HG03571 (cell line): ENCODE measurements around the gene NOVA1.

Source experiments
- ATAC-seq: cut with Tn5 transposase; IDR thresholded peaks from one replicate; pipeline ENCODE4 v1.9.1; 2021; ENCODE audit not compliant: unreplicated experiment

NOVA1 gene

DNA sequence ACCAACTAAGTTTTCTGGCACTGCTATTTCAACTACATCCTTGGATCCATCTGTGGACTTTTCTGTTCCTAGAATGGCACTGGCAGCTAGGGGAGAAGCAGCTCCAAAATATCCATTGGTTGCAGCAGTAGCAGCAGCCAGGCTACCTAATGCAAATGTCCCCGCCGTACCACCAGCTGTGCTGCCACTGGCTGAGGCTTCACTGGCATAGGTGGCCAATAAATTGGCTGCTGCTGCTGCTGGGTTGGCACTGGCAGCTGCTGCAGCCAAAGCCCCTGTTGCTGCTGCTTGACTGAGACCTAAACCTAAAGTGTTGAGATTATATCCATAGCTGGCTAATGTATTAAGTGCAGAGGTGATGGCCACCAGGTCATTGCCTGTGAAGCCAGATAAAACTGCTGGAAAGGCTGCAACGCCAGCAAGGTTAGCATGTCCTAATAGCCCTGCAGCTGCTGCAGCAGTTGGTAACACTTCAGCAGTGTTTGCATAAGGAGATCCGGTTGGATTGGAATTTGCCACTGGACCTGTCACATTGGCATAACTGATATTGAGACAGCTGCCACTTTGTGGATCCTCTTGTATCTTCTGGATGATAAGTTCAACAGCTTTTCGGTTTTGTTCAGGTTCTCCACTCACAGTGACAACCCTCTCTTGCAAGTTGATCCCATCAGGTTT is 149.5 kb downstream of the NOVA1 start:
- ATAC-seq: no peak

DNA sequence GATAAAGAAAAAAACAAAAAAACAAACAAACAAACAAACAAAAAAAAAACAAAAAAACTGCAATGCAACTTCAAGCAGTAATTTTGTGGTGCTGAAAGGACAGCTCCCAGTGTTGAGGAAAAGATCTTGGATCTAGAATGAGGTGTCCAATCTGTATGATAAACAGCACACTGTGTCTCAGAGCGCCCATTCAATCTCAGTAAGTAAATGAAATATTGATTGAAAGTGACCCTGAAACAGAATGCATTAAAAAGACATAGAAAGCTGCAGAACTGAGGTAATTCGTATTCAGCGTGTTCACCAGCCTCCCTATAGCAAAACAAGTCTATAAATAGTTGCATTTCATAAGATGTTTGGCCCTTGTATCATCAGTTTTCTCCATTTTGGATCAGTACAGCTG is 153.0 kb downstream of the NOVA1 start:
- no peak for ATAC-seq

DNA sequence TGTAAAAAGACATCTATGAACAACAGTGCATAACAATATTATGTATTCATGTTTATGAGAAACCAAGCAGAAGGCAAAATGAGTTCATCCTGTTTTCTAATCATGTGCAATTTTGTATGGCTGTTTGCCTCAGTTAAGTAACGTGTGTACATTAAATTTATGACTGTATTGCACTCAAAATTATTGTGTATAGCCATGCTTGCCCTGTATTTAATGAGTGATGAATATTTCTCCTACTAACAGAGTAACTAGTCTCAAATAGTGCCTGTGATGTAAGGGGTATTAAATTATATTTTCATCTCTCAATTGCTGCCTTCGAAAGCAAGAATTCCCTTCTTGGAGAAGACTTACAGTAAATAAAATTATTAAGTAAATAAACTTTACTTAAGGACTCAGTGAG is 154.2 kb downstream of the NOVA1 start:
- ATAC-seq: no peak

DNA sequence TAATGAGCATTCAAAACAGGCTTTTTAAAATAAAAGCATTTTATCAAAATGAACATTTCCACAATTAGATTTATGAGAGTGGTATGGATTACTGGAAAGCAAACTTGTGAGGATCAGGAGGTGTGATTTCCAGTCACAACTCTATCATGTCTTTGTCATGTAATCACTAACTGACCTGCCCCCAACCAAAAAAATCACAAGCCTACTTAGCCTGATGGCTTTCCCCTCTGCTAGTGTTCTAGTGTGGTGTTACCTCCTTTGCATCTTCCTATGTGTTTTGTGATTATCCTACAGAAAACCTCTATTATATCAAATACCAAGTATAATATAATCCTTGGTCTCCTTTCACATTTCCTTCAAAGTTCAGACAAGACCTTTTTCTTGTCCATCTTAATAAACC is 168.6 kb downstream of the NOVA1 start:
- ATAC-seq: no peak

DNA sequence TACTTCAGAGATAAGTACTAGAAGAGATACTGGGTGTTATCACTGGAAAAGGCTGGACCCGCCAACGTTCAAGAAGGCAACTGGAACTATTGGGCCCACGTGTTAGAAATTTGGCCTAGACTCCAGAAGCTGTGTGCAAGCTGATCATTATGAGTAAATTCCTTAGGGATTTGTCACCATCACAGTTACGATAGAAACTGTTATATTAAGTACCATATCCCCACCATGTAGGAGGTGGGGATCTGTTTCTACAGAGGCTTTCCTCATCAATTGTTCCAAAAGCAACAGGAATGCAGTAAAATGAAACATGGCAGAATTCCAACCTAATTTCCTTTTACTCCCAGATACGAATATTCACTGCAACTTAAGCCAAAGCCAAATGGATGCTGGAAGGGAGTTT is 170.7 kb downstream of the NOVA1 start:
- ATAC-seq: no peak

DNA sequence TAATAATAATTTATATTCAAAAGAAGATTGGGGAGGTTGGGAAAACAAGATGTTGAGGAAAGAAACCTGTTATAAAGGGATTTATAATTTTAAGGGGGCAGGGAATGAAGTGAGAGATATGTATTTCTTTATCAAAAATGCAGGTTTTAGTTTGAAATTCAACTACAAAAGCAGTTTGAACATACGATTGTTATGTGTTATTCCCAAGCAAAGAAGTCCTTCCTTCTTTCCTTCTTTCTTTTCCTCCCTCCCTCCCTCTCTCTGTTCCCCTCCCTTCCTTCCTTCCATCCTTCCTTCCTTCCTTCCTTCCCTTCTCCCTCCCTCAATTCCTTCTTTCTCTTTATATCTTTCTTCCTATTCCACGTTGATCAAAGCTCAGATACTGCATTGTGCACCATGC is 173.3 kb downstream of the NOVA1 start:
- no peak for ATAC-seq

DNA sequence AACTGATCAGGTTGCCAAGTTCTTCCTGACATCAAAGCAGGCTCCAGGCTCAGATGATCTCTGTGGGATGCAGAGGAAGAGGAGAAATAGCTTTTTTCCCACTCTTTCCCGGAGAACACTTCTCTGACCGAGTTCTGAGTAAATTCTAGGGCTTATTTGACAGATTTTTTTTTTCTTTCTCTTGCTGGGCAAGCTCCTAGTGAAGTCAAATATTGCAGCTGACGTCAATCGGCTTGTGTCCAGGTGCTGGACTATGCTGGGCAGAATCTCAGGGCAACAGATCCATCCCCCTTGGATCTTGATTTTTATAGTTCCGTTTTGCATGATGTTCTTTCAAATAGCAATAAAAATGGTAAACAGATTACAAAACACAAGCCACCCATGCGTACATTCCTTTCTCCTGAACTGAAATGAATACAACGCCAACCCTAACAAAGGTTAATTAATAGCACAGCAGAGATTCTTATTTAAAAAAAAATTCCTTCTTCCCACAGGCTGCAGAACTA is 182.2 kb downstream of the NOVA1 start:
- ATAC-seq: no peak

DNA sequence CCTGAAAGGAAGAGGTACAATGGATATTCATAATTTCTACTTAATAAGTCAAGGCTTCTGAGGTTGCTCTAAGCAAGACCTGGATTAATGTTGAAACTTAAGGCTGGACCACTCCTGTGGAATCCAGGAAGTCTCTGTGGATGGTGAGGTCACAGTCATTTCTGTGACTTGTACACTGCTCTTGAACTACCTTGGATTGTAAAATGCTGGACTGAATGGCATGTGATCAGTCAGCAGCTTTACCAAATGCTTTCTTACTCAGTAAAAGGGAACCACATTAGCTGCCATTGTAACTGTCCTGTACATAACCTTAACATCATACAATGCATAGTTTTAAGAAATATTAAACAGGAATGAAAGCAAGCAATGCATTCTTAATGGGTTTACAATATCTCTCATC is 182.9 kb downstream of the NOVA1 start:
- no peak for ATAC-seq

DNA sequence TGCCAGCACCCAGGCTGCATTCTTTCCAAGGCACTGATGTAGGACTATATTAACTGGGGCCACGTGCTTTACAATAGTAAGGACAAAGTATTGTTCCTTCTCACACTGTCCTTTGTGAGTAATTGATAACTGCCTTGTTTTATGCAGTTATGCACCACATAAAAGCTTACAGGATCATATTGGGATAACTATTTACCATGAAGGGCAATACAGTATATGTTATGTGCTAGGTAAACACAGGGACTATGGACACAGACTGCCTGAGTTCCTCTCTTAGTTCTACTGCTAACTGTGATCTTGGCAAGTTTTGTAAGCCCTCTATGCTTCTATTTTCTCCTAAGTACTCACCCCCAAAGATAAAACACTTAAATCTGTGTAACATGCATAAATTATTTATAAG is 183.7 kb downstream of the NOVA1 start:
- ATAC-seq: no peak

DNA sequence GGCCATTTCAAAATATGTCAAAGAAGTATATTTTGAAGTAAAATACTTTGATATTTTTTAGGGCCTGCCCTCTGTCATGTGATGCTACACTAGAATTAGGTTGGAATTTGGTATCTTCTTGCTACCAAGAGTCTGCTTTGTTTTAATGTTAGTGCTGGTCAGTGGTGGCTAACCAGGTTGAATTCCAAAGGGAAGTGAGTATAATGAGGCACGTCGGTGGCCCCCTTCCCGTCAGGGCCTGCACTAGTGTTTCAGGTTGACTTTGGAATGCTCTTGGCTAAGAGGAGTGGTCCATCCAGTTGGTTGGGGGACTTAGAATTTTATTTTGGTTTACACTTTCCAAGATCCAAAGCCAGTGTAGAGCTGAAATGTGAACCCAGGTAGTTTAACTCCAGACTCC is 185.4 kb downstream of the NOVA1 start:
- ATAC-seq: no peak

DNA sequence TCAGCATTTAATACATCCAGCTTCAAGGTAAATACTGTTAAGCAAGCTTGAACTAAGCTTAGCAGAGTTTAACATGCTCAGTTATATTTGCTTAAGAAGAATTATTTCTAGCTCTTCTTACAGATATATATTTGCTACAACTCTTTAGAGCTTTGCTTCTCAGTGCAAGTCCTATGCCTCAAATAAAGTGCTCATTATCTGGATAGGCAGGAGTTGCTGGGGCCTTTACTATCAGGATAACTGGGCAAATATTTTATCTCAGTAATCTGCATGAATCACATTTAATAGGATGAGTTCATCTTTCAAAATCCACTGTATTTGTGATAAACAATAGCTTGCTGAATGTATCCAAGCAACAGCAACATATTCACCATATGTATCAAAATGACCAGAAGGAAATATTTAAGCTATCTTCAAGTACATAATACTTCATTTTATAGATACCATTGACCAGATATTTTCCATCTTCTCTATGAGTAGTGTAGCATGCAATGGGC is 187.6 kb downstream of the NOVA1 start:
- no peak for ATAC-seq

DNA sequence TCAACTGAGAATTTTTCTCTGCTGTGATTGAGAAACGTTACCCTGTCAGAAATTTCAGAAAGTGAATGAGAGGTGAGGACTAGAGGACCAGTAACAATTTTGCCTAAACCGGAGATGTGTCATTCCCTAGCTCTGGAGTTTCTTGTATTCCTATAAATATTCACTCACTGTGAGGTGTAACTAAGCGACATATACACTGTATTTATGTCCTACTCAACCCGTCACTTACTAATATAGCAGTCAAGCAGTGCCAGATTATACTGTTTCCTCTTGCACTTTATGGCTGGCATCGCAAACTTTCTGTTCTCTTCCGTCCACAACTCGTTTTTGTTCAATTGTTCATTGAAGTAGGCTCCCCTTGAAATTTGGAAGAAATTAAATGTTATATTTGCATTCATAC is 192.9 kb downstream of the NOVA1 start:
- ATAC-seq: no peak

DNA sequence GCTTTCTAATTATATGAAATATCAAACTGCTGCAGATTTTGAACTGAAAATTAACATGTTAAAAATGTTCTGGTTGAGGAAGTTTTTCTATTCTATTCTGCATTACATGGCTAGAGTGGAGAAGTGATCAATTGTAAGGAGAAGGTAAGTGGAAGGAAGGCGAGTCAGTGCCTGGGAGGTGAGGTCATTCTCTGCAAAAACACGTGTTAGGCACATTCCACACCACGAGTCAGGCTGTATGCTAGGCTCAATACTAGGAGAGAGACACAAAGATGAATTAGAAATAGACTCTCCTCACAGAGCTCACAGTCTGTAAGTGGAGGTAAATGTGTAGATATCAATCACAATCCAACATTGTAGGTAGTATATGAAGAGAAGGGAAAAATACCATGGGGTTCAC is 194.1 kb downstream of the NOVA1 start:
- no peak for ATAC-seq

DNA sequence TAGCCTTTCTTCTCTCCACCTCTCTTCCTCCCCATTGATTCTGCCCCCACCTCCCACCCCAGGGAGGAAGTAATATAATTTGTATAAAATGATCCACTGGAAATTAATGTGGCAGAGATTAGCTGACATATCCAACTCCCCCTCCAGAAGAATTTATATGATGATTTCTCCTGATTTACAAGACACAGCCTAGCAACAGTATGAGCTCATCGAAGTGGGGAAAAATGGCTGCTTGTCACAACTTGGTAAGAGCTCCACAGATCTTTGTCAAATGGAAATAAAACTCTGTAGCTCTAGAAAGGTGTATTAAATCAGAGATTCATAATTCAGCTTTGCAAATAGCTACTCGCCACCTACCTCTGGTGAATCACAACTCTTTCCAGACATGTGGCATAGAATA is 195.7 kb downstream of the NOVA1 start:
- ATAC-seq: no peak

DNA sequence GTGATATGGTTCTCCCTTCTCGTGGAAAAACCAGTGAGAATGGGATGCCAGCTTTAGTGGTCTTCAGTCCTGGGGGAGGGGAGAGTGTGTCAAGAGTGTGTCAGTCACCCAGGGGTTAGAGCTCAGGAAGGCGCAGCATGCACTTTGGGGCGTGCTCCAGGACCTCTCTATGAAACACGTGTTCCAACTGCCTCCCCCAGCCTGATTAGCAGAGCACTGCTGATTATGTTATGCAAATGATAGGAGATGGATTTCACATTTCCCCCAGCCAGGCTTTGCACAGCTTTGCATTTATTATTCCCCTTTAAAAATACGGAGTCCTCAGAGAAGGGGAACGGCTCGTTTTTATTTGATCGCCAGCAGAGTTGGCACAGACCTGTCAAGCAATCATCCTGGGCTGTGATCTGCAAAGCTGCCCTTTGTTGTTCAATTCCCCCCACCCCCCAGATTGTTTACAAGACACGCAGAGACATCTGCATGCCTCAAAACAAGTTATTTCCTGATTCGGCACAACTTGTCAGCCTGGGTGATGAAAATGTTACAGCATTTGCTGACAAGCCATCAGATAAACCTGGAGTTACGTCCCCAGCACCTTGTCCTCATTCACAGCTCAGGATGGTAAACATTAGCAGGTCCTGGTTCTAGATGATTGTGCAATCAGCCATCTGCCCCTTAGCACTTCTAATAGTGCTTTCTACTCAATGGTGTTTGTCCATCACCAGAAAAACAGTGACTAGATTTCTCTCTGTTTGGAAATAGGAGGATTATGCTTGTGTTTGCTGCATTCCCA is 196.5 kb downstream of the NOVA1 start:
- ATAC-seq: no peak

DNA sequence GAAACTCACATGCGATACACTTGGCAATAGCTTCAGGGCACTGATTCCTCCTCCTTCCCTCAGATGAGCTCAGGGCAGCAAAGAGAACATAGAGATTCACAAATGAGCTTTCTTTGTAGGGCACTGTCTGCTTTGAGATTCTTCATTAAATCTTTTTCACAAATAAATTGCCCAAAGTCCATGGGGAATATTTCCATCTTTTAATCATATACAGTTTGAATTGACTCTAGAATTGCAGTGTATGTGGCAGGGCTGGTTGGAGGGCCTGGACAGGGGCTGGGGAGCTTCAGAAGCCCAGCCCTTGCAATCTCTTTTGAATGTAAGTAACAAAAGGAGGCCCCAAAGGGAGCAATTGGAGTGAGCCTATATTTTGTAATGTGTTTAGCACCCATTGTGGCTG is 197.5 kb downstream of the NOVA1 start:
- ATAC-seq: no peak

DNA sequence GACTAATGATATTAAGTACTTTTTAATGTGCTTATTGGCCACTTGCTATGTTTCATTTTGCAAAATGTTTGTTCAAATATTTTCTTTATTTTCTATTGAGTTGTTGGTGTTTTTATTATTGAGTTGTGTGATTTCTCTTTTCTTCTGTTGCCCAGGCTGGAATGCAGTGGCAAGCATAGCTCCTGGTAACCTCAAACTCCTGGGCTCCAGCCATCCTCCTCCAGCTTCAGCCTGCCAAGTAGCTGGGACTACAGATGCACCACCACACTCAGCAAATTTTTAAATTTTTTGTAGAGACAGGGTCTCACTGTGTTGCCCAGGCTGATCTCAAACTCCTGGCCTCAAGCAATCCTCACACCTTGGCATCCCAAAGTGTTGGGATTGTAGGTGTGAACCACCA is 199.2 kb downstream of the NOVA1 start:
- ATAC-seq: no peak
